ENCODE measurements around the gene PDSS2. TPM values are rescaled to one million over a fixed set of nuclear protein-coding genes. Genes with fewer than 3 reads are reported as not detected.
"Not testable (repeated sequence)": the region's sequence is repeated elsewhere in the genome, so short reads cannot be mapped to it uniquely, and the experiment has no call there.

The PDSS2 gene
- total RNA-seq, 1 donor from 2014 or later: 13.1 TPM

- intact Hi-C loops (cut with micrococcal nuclease): no loop called here
Observed at GRCh38 chr6:107122748-107123147, 336.6 kb downstream of the PDSS2 start.

GRCh38 chr6:107121964-107122495 is 337.3 kb downstream of the PDSS2 start:
- intact Hi-C loops (cut with micrococcal nuclease): no loop called here

- intact Hi-C loops (cut with micrococcal nuclease): no loop called here
Observed at GRCh38 chr6:107121266-107121665, 338.1 kb downstream of the PDSS2 start.

- intact Hi-C loops (cut with micrococcal nuclease): no loop called here
Observed at GRCh38 chr6:107120404-107120803, 339.0 kb downstream of the PDSS2 start.

GRCh38 chr6:107118976-107119375 is 340.4 kb downstream of the PDSS2 start:
- intact Hi-C loops (cut with micrococcal nuclease): no loop called here

GRCh38 chr6:107118540-107118939 is 340.8 kb downstream of the PDSS2 start:
- intact Hi-C loops (cut with micrococcal nuclease): not testable (repeated sequence)

- intact Hi-C loops (cut with micrococcal nuclease): no loop called here
Observed at GRCh38 chr6:107116931-107117330, 342.4 kb downstream of the PDSS2 start.

- intact Hi-C loops (cut with micrococcal nuclease): no loop called here
Observed at GRCh38 chr6:107116328-107116892, 343.0 kb downstream of the PDSS2 start.

- intact Hi-C loops (cut with micrococcal nuclease): loop anchor here (2.0 kb wide), 2 partner anchors 33 to 51 kb away; no protein-coding TSS in a partner anchor
Observed at GRCh38 chr6:107115695-107116327, 343.6 kb downstream of the PDSS2 start.

- intact Hi-C loops (cut with micrococcal nuclease): loop anchor here (1.0 to 5.0 kb wide), 5 partner anchors 32 to 488 kb away; partner anchors contain the start of genes MTRES1, PDSS2, QRSL1 and RTN4IP1
Observed at GRCh38 chr6:107114926-107115694, 344.3 kb downstream of the PDSS2 start, which contains the start of gene BEND3. Gene BEND3 (minus strand): TSS chr6:107115515. CDS start chr6:107099285, 16,230 bp downstream.

- intact Hi-C loops (cut with micrococcal nuclease): loop anchor here (1.0 to 5.0 kb wide), 5 partner anchors 32 to 487 kb away; partner anchors contain the start of genes MTRES1, PDSS2, QRSL1 and RTN4IP1
Observed at GRCh38 chr6:107114213-107114925, 345.0 kb downstream of the PDSS2 start.

- intact Hi-C loops (cut with micrococcal nuclease): loop anchor here (5.0 kb wide), 1 partner anchor 483 kb away; the partner anchor contains the start of genes QRSL1 and RTN4IP1
Observed at GRCh38 chr6:107110200-107110599, 349.2 kb downstream of the PDSS2 start.

GRCh38 chr6:107108201-107108890 is 351.0 kb downstream of the PDSS2 start:
- intact Hi-C loops (cut with micrococcal nuclease): no loop called here

- intact Hi-C loops (cut with micrococcal nuclease): no loop called here
Observed at GRCh38 chr6:107107791-107108190, 351.6 kb downstream of the PDSS2 start.

GRCh38 chr6:107106165-107106564 is 353.2 kb downstream of the PDSS2 start:
- intact Hi-C loops (cut with micrococcal nuclease): no loop called here

GRCh38 chr6:107105511-107106116 is 353.8 kb downstream of the PDSS2 start:
- intact Hi-C loops (cut with micrococcal nuclease): no loop called here

- intact Hi-C loops (cut with micrococcal nuclease): no loop called here
Observed at GRCh38 chr6:107103082-107103481, 356.3 kb downstream of the PDSS2 start.

Measured in T-helper 2 cell treated with Interferon-gamma antibody and Interleukin-4, amounts not matched to agents 100 ng/mL and 5 ng/mL, for 36 hours (primary cell).